H1 (cell line): ENCODE results near the gene AP1G2. TPM values are rescaled to one million over a fixed set of nuclear protein-coding genes. Genes with fewer than 3 reads are reported as not detected.

ENCODE experiments used
- CTCF ChIA-PET: fragments of 300-600 bp; sonication (Branson Sonifier 250); formaldehyde crosslinking; loops from one replicate; lab custom pipeline; 2021; ENCODE audit not compliant: partially characterized antibody; lab: Charles Lee
- POLR2A ChIA-PET: fragments of 300-600 bp; sonication (Branson Sonifier 250); formaldehyde crosslinking; loops from one replicate; lab custom pipeline; 2021; ENCODE audit warnings: inconsistent platforms; ENCODE audit not compliant: partially characterized antibody; lab: Charles Lee
- DNase-seq, 2 experiments: peaks; one replicate each; pipeline versions ENCODE4 v3.0.0 to v3.0.0-alpha.2; 2010 to 2022; ENCODE audit warnings: low spot score in 2 of 2, low read depth in 1 of 2, mixed read lengths in 1 of 2
- FAIRE-seq: peaks from 2 replicates; lab custom pipeline; 2011; peaks lifted over from hg19 to GRCh38; lab: Jason Lieb, UNC
- H2AFZ ChIP-seq: 2 replicates; pipeline ENCODE4 v1.8.1; 2012; ENCODE audit warnings: low read length, inconsistent platforms
- H2AK5ac ChIP-seq: 2 replicates; pipeline ENCODE4 v1.6.1; 2013; ENCODE audit warnings: low read depth, low read length
- H2BK120ac ChIP-seq: replicated peaks from 2 replicates; pipeline ENCODE3; 2013; ENCODE audit warnings: low read depth, low read length, inconsistent platforms
- H2BK12ac ChIP-seq: 2 replicates; pipeline ENCODE4 v1.6.1; 2013; ENCODE audit warnings: low read depth, low read length
- H2BK15ac ChIP-seq: 2 replicates; pipeline ENCODE4 v1.6.1; 2013; ENCODE audit warnings: low read length
- H2BK20ac ChIP-seq: 2 replicates; pipeline ENCODE4 v1.6.1; 2013; ENCODE audit warnings: low read length
- H2BK5ac ChIP-seq: 2 replicates; pipeline ENCODE4 v1.6.1; 2013; ENCODE audit warnings: low read depth, low read length
- H3K14ac ChIP-seq: 2 replicates; pipeline ENCODE4 v1.6.1; 2013; ENCODE audit warnings: inconsistent platforms; ENCODE audit not compliant: insufficient read length
- H3K18ac ChIP-seq: 2 replicates; pipeline ENCODE4 v1.6.1; 2013; ENCODE audit warnings: low read length; ENCODE audit errors: extremely low read depth
- H3K23ac ChIP-seq: 2 replicates; pipeline ENCODE4 v1.6.1; 2013; ENCODE audit warnings: inconsistent platforms; ENCODE audit not compliant: insufficient read length
- H3K23me2 ChIP-seq: 2 replicates; pipeline ENCODE4 v1.6.1; 2013; ENCODE audit warnings: low read depth, low read length
- H3K27ac ChIP-seq: 2 replicates; pipeline ENCODE4 v1.6.1; 2011; ENCODE audit warnings: low read depth, low read length, inconsistent platforms
- H3K27me3 ChIP-seq, 4 experiments: replicated peaks in 1 of 4; 1 replicate in 1 of 4; 2 replicates in 3 of 4; pipeline versions ENCODE4 v1.6.1 to v1.8.1; 2011 to 2013; ENCODE audit warnings: low read length in 3 of 4, mild to moderate bottlenecking in 3 of 4, inconsistent platforms in 2 of 4, mixed read lengths in 2 of 4, moderate library complexity in 1 of 4; ENCODE audit not compliant: control insufficient read depth in 3 of 4, insufficient read depth in 3 of 4; ENCODE audit errors: extremely low read depth in 1 of 4
- H3K36me3 ChIP-seq, 4 experiments: 2 replicates each; pipeline versions ENCODE4 v1.6.1 to v1.8.1; 2011 to 2013; ENCODE audit warnings: mild to moderate bottlenecking in 4 of 4, low read length in 3 of 4, moderate library complexity in 2 of 4, control low read depth in 1 of 4, inconsistent platforms in 1 of 4; ENCODE audit not compliant: insufficient read depth in 4 of 4, control insufficient read depth in 2 of 4
- H3K4ac ChIP-seq: replicated peaks from 2 replicates; pipeline ENCODE3; 2013; ENCODE audit warnings: low read length, low read depth, mixed read lengths, inconsistent platforms; ENCODE audit not compliant: insufficient read length
- H3K4me1 ChIP-seq, 4 experiments: replicated peaks in 1 of 4; 1 replicate in 1 of 4; 2 replicates in 3 of 4; pipeline versions ENCODE4 v1.6.1 to v1.8.1; 2011 to 2013; ENCODE audit warnings: low read length in 3 of 4, inconsistent platforms in 2 of 4, mixed read lengths in 1 of 4; ENCODE audit not compliant: insufficient read depth in 4 of 4, control insufficient read depth in 3 of 4
- H3K4me2 ChIP-seq, 2 experiments: 2 replicates each; pipeline versions ENCODE4 v1.6.1 to v1.8.1; 2011 to 2013; ENCODE audit warnings: low read depth in 2 of 2, low read length in 2 of 2, control low read depth in 1 of 2, inconsistent platforms in 1 of 2, mild to moderate bottlenecking in 1 of 2; ENCODE audit not compliant: insufficient read depth in 1 of 2
- H3K4me3 ChIP-seq, 4 experiments: fragments of 200-600, 300-600 bp in 1 of 4; sonication (generic), shearing (Covaris generic), sonication (Bioruptor Twin) in 1 of 4; 2 replicates each; pipeline versions ENCODE4 v1.5.1 to v1.8.1; 2011 to 2016; ENCODE audit warnings: low read length in 4 of 4, low read depth in 3 of 4, control low read depth in 2 of 4, inconsistent platforms in 2 of 4, mild to moderate bottlenecking in 2 of 4, mixed read lengths in 1 of 4, moderate library complexity in 1 of 4; ENCODE audit not compliant: insufficient read depth in 2 of 4; ENCODE audit errors: extremely low read depth in 1 of 4
- H3K56ac ChIP-seq: replicated peaks from 2 replicates; pipeline ENCODE3; 2013; ENCODE audit warnings: low read depth, mild to moderate bottlenecking, mixed read lengths, low read length, inconsistent platforms; ENCODE audit not compliant: insufficient read length
- H3K79me1 ChIP-seq: 2 replicates; pipeline ENCODE4 v1.6.1; 2013; ENCODE audit warnings: low read depth, low read length, control low read depth
- H3K79me2 ChIP-seq, 2 experiments: 2 replicates each; pipeline versions ENCODE4 v1.6.1 to v1.8.1; 2012 to 2013; ENCODE audit warnings: low read length in 2 of 2, mild to moderate bottlenecking in 2 of 2, inconsistent platforms in 1 of 2; ENCODE audit not compliant: insufficient read depth in 2 of 2, control insufficient read depth in 1 of 2
- H3K9ac ChIP-seq, 4 experiments: replicated peaks in 1 of 4; 1 replicate in 1 of 4; 2 replicates in 3 of 4; pipeline versions ENCODE4 v1.6.1 to v1.8.1; 2011 to 2013; ENCODE audit warnings: low read depth in 3 of 4, low read length in 3 of 4, control low read depth in 2 of 4, mild to moderate bottlenecking in 2 of 4, moderate library complexity in 2 of 4, inconsistent platforms in 1 of 4; ENCODE audit errors: extremely low read depth in 1 of 4
- H3K9me3 ChIP-seq, 2 experiments: 2 replicates each; pipeline versions ENCODE4 v1.6.1 to v1.8.1; 2012 to 2013; ENCODE audit warnings: mild to moderate bottlenecking in 2 of 2, moderate library complexity in 2 of 2, control low read depth in 1 of 2, inconsistent platforms in 1 of 2, low read depth in 1 of 2, low read length in 1 of 2, mixed read lengths in 1 of 2; ENCODE audit not compliant: insufficient read depth in 2 of 2
- H4K20me1 ChIP-seq, 2 experiments: replicated peaks in 1 of 2; 2 replicates each; pipeline versions ENCODE3 to v1.8.1; 2011 to 2013; ENCODE audit warnings: inconsistent platforms in 2 of 2, low read length in 2 of 2, mild to moderate bottlenecking in 1 of 2; ENCODE audit not compliant: insufficient read depth in 2 of 2, control insufficient read depth in 1 of 2
- H4K5ac ChIP-seq: 2 replicates; pipeline ENCODE4 v1.6.1; 2013; ENCODE audit warnings: low read length, low read depth, mixed read lengths, inconsistent platforms; ENCODE audit not compliant: insufficient read length
- H4K8ac ChIP-seq: 2 replicates; pipeline ENCODE4 v1.8.0; 2013; ENCODE audit warnings: mild to moderate bottlenecking, moderate library complexity, low read length, inconsistent platforms; ENCODE audit not compliant: insufficient read depth; ENCODE audit errors: extremely low read depth
- H4K91ac ChIP-seq: replicated peaks from 2 replicates; pipeline ENCODE3; 2013; ENCODE audit warnings: low read length, mixed read lengths, inconsistent platforms; ENCODE audit not compliant: insufficient read length
- ATF3 ChIP-seq: IDR thresholded peaks from 2 replicates; pipeline ENCODE4 v1.6.1; 2011; ENCODE audit warnings: low read depth, mild to moderate bottlenecking, low read length; ENCODE audit not compliant: insufficient read depth
- CTCF ChIP-seq, 3 experiments: IDR thresholded peaks; 1 replicate in 2 of 3; 2 replicates in 1 of 3; pipeline versions ENCODE4 v1.5.1 to v1.6.1; 2011; ENCODE audit warnings: low read length in 3 of 3, mild to moderate bottlenecking in 3 of 3, inconsistent platforms in 2 of 3, low read depth in 1 of 3, moderate library complexity in 1 of 3; ENCODE audit not compliant: insufficient read depth in 1 of 3; ENCODE audit errors: control extremely low read depth in 1 of 3
- POLR2A ChIP-seq, 2 experiments: IDR thresholded peaks; 1 replicate in 1 of 2; 2 replicates in 1 of 2; pipeline ENCODE4 v1.6.1; 2011; ENCODE audit warnings: low read depth in 2 of 2, low read length in 2 of 2, mild to moderate bottlenecking in 2 of 2; ENCODE audit errors: control extremely low read depth in 1 of 2
- RAD21 ChIP-seq, 2 experiments: IDR thresholded peaks in 1 of 2; conservative IDR thresholded peaks in 1 of 2; 2 replicates each; pipeline ENCODE4 v1.6.1; 2011; ENCODE audit warnings: low read depth in 2 of 2, low read length in 2 of 2, improper control_type of control experiment in 1 of 2, inconsistent platforms in 1 of 2, mild to moderate bottlenecking in 1 of 2, moderate library complexity in 1 of 2
- SP1 ChIP-seq: IDR thresholded peaks from 2 replicates; pipeline ENCODE4 v1.6.1; 2011; ENCODE audit warnings: low read depth, low read length
- SRF ChIP-seq: IDR thresholded peaks from 2 replicates; pipeline ENCODE4 v1.6.1; 2011; ENCODE audit warnings: mild to moderate bottlenecking, low read depth, low read length, moderate library complexity
- WGBS, 2 experiments: shearing (Covaris generic) in 1 of 2; methylation state at CpG; one replicate each; pipeline versions ENCODE4 v1.1.6 to v1.1.7; 2013 to 2015; ENCODE audit warnings: low lambda C conversion rate in 2 of 2, mixed read lengths in 2 of 2, inconsistent platforms in 1 of 2, low coverage in 1 of 2, missing lambda C conversion rate in 1 of 2; ENCODE audit not compliant: insufficient replicate concordance in 2 of 2, insufficient coverage in 1 of 2, insufficient read length in 1 of 2; ENCODE audit errors: extremely low coverage in 1 of 2, missing lambda C conversion rate in 1 of 2; 5-methylcytosine and 5-hydroxymethylcytosine counted together
- polyA plus RNA-seq, 7 experiments: library from polyadenylated mRNA; depleted of rRNA in 3 of 7; stranded (reverse) in 5 of 7; unstranded in 2 of 7; fragments of >200 nt in 5 of 7; fragments of 200-250 nt in 2 of 7; gene quantifications; 1 replicate in 5 of 7; 2 replicates in 1 of 7; 4 replicates in 1 of 7; pipeline versions ENCODE4 v1.2.1 to v1.2.3, GENCODE V29; 2011 to 2013; ENCODE audit warnings: missing spikeins in 2 of 7, mixed read lengths in 2 of 7
- total RNA-seq: library from RNA; stranded (reverse); fragmentation: NEBNext Ultra II Directional; extraction: Animal tissue kit (Norgen Biotek cat#: 25700); gene quantifications from 2 replicates; pipeline ENCODE4 v1.2.1, GENCODE V29; 2021

Gene AP1G2
- total and polyA plus RNA-seq, 2 of the 8 experiments (the other 6 are each of a cell fraction or from before 2014, with no cell fraction given) = 70.9 to 134 TPM

DNA sequence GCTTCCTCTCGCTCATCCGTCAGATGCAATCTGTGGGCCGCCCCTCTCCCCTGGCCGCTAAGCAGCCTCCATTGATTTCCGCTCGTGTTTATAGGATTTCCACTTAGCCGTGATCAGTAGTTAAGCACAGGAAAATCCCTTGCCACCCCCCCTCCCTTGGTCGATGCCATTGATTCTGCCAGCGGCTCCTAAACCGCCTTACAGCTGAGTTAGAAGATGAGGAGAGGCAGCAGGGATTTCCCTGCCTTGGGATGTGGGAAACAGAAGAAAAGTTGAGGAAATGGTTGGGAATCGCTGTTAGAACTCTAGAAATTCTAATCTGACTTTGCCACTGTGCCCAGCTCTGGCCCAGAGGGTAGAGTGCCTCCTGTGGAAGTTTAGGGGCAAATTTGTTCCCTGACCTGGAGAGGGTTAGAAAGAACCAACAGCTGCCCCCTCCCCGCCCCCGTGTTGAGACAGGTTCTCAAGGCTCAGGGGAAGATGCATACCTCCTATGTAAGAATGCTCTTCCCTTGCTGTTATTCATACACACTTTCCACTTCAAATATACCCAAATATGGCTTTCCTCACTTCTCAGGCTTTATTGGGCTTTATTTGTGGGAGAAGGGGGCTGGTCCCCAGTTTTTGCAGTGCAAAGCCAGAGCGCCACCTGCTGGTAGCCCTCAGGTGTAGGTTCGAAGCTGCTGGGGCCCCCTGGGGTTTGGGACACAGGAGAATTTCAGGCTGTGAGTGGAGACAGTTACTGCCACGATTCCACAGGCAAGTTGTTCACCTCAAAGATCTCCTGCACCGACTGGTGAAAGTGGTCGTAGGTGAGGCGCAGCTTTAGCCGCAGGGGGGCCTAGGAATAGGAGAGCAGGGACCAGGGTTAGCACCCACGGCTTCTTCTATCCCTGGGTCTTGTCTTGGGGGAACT, 8.3 kb downstream of the AP1G2 start:
- Histone ChIP-seq H2BK15ac (no peak overlapping the region), H3K18ac (no peak overlapping the region), H3K4ac (no peak overlapping the region), H4K5ac (no peak overlapping the region), H4K8ac (peak overlapping the region; percentile 35; the same call in 1 of the 2 replicates), H3K23me2 (peaks cover 7% of the 10 kb centered on the region), H2BK120ac (no peak overlapping the region), H3K79me2 (peaks cover 0 to 19% of the 10 kb centered on the region in 2 experiments; a peak in 2 of 4 replicates), H3K36me3 (peaks cover 7 to 29% (median 11%) of the 10 kb centered on the region in 4 experiments; a peak in 7 of 8 replicates), H4K20me1 (peaks cover 0 to 7% of the 10 kb centered on the region in 2 experiments), H2AK5ac (no peak overlapping the region), H2BK5ac (no peak overlapping the region; the same call in 1 of the 2 replicates), H3K4me2 (no peak overlapping the region), H3K56ac (no peak overlapping the region), H3K23ac (no peak overlapping the region), H2BK12ac (peak overlapping the region; percentile 14; the same call in 1 of the 2 replicates), H2BK20ac (no peak overlapping the region), H3K4me1 (peaks cover 0 to 14% (median 8%) of the 10 kb centered on the region in 4 experiments; a peak in 6 of 7 replicates), H3K27me3 (no peaks in the 10 kb centered on the region), H3K9me3 (no peaks in the 10 kb centered on the region), H4K91ac (no peak overlapping the region), H3K27ac (no peak overlapping the region; the same call in 1 of the 2 replicates), H3K79me1 (0 out of 2 replicates have a peak, but pooled peaks cover 7% of the 10 kb centered on the region), H3K9ac (peak overlapping the region in 1 of 4 experiments; percentile 8; a peak in 2 of 7 replicates), H3K14ac (no peak overlapping the region), H2AFZ (no peak overlapping the region), H3K4me3 (no peak overlapping the region)
- DNase-seq = peak in 1 of 2 experiments; percentile 92
- FAIRE-seq = no peak
- ChIA-PET CTCF (interaction anchor here (0.5 to 70.5 kb wide), 34 partner anchors 22 to 825 kb away, joined by 3 to 2092 read pairs (median 4); partner anchors contain the start of genes MYH7, NGDN and PABPN1), POLR2A (interaction anchor here (0.7 to 52.7 kb wide), 6 partner anchors 8 to 80 kb away, joined by 3 to 1523 read pairs (median 22); partner anchors contain the start of genes AP1G2, NGDN and ZFHX2)
- 67% methylated on average over 19 of the region's 21 CpGs; no CpG with 5 or more reads in 1 of the 2 experiments for WGBS, 2 experiments
- TF ChIP-seq POLR2A (IDR thresholded peaks at IDR 0.05; ENCODE audit: control extremely low read depth in 1 of 2, low read depth in 2 of 2, low read length in 2 of 2) (no peak; a peak in 2 of 3 replicates), CTCF (IDR thresholded peaks at IDR 0.05; ENCODE audit: control extremely low read depth in 1 of 3, insufficient read depth in 1 of 3, low read depth in 1 of 3, low read length in 3 of 3) (peak; percentile 86 to 95 (median 91)), ATF3 (no peak), SP1 (0 out of 2 replicates have a peak, but pooled peaks have one; percentile 28), RAD21 (IDR thresholded peaks at IDR 0.05 in 1 of 2, conservative IDR thresholded peaks at IDR 0.05 in 1 of 2; ENCODE audit: low read depth in 2 of 2, low read length in 2 of 2) (peak; percentile 89 to 92), SRF (peak; percentile 85)
